ENCODE measurements around the gene CNTN5. TPM values are rescaled to one million over a fixed set of nuclear protein-coding genes. Genes with fewer than 3 reads are reported as not detected.
A peak's percentile ranks its signal among the peaks of the same experiment; 100 is the strongest.

The CNTN5 gene
- total RNA-seq, 1 donor from 2014 or later, result 0.24 TPM

- no peak for DNase-seq
- Histone ChIP-seq H3K4me1 (no peaks in the 10 kb centered on the region), H3K4me3 (no peak overlapping the region), H3K36me3 (no peaks in the 10 kb centered on the region), H3K9me3 (no peaks in the 10 kb centered on the region), H3K27me3 (ENCODE audit: low read depth) (no peaks in the 10 kb centered on the region), H3K27ac (no peak overlapping the region)
- intact Hi-C loops (cut with DNase I), result no loop called here
- ATAC-seq, result no peak
- no peak for TF ChIP-seq CTCF (IDR thresholded peaks at IDR 0.05)
These were observed 114.8 kb downstream of the CNTN5 start for GRCh38 chr11:99135508-99135907.

DNA sequence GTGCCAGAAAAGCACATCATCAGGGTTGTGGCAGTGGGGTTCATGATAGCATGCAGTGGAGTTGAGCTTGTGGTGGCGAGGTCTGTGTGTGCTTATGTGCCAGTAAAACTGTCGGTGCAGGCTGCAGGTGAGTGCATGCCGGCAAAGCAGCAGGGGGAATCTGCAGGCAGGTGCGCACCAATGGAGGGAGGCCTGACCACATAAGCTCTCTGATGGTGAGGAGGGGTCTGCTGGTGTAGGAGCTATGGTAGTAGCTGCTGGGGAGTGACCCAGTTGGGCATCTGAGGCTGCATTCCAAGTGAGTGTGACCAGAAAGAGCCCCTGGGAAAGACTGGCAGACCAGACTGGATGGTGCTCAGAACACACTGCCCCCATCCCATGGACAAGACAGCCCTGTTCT lies 121.5 kb downstream of the CNTN5 start:
- DNase-seq (no peak), ATAC-seq (no peak)
- TF ChIP-seq CTCF (IDR thresholded peaks at IDR 0.05), result no peak
- H3K27me3 ChIP-seq (ENCODE audit: low read depth), result no peaks in the 10 kb centered on the region
- H3K27ac ChIP-seq, result no peak overlapping the region
- no peaks in the 10 kb centered on the region for H3K36me3 ChIP-seq
- no peaks in the 10 kb centered on the region for H3K9me3 ChIP-seq
- H3K4me1 ChIP-seq, result no peaks in the 10 kb centered on the region
- intact Hi-C loops (cut with DNase I), result no loop called here
- H3K4me3 ChIP-seq, result no peak overlapping the region

GRCh38 chr11:99148352-99148751 lies 127.6 kb downstream of the CNTN5 start:
- Histone ChIP-seq H3K27me3 (ENCODE audit: low read depth) (no peaks in the 10 kb centered on the region), H3K4me1 (no peaks in the 10 kb centered on the region), H3K36me3 (no peaks in the 10 kb centered on the region), H3K9me3 (no peaks in the 10 kb centered on the region), H3K4me3 (no peak overlapping the region), H3K27ac (no peak overlapping the region)
- intact Hi-C loops (cut with DNase I), result no loop called here
- no peak for TF ChIP-seq CTCF (IDR thresholded peaks at IDR 0.05)
- ATAC-seq (no peak), DNase-seq (no peak)

DNA sequence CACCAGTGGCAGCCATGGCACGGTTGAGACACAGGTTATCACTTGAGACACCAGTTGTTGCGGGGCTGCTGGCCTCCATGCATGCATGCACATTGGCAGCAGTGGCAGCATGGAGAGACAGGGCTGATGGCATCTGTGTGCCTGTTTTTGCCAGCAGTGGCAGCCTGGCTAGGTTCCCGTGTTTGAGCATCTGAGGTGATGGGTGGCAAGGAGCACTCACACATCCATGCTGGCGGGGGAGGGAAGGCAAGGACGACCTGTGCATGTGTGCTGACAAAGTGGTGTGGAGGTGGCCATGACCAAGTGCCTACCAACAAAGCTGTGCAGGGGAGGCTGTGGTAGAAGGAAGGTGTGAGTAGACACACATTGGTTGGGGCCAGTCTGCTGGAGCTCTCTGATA lies 133.5 kb downstream of the CNTN5 start:
- no peaks in the 10 kb centered on the region for H3K4me1 ChIP-seq
- intact Hi-C loops (cut with DNase I), result no loop called here
- no peak overlapping the region for H3K27ac ChIP-seq
- no peaks in the 10 kb centered on the region for H3K27me3 ChIP-seq (ENCODE audit: low read depth)
- H3K4me3 ChIP-seq, result no peak overlapping the region
- H3K36me3 ChIP-seq, result no peaks in the 10 kb centered on the region
- no peak for TF ChIP-seq CTCF (IDR thresholded peaks at IDR 0.05)
- DNase-seq (no peak), ATAC-seq (peak in 1 of 2 donors; percentile 23)
- H3K9me3 ChIP-seq, result no peaks in the 10 kb centered on the region

- Histone ChIP-seq H3K4me1 (no peaks in the 10 kb centered on the region), H3K4me3 (no peak overlapping the region), H3K36me3 (no peaks in the 10 kb centered on the region), H3K27me3 (ENCODE audit: low read depth) (no peaks in the 10 kb centered on the region), H3K27ac (no peak overlapping the region), H3K9me3 (no peaks in the 10 kb centered on the region)
- ATAC-seq, result no peak
- intact Hi-C loops (cut with DNase I), result no loop called here
- DNase-seq, result no peak
- TF ChIP-seq CTCF (IDR thresholded peaks at IDR 0.05), result no peak
These were observed 139.7 kb downstream of the CNTN5 start for GRCh38 chr11:99160447-99160846.

GRCh38 chr11:99162819-99163218 lies 142.1 kb downstream of the CNTN5 start:
- no peaks in the 10 kb centered on the region for H3K27me3 ChIP-seq (ENCODE audit: low read depth)
- intact Hi-C loops (cut with DNase I), result no loop called here
- H3K9me3 ChIP-seq, result no peaks in the 10 kb centered on the region
- ATAC-seq, result no peak
- no peak overlapping the region for H3K4me3 ChIP-seq
- no peaks in the 10 kb centered on the region for H3K4me1 ChIP-seq
- no peak overlapping the region for H3K27ac ChIP-seq
- no peaks in the 10 kb centered on the region for H3K36me3 ChIP-seq
- no peak for DNase-seq
- no peak for TF ChIP-seq CTCF (IDR thresholded peaks at IDR 0.05)

Measured in lower lobe of right lung (tissue), 2 donors.